Amygdala (tissue), 56 donors: ENCODE data around the gene HEMK1.

ENCODE experiments used
- DNase-seq, 56 donors: peaks; one replicate each; lab custom pipeline; 2025; lab: John Stamatoyannopoulos, UW

HEMK1 gene

GRCh38 chr3:50630394-50630793, 61.1 kb downstream of the HEMK1 start:
- DNase-seq = no peak

- no peak for DNase-seq
Measured at GRCh38 chr3:50630877-50631276, 61.6 kb downstream of the HEMK1 start.

GRCh38 chr3:50632450-50632849, 63.1 kb downstream of the HEMK1 start:
- no peak for DNase-seq

- no peak for DNase-seq
Measured at GRCh38 chr3:50633230-50633790, 64.0 kb downstream of the HEMK1 start.

GRCh38 chr3:50635066-50635465, 65.7 kb downstream of the HEMK1 start:
- DNase-seq = no peak

GRCh38 chr3:50637011-50637410, 67.7 kb downstream of the HEMK1 start:
- DNase-seq = no peak

- DNase-seq = no peak
Measured at GRCh38 chr3:50637945-50638344, 68.6 kb downstream of the HEMK1 start.

- no peak for DNase-seq
Measured at GRCh38 chr3:50639055-50639494, 69.8 kb downstream of the HEMK1 start.

- no peak for DNase-seq
Measured at GRCh38 chr3:50642382-50642781, 73.1 kb downstream of the HEMK1 start.

- peak in 12 of 56 donors; percentile 12 to 62 (median 30) for DNase-seq
Measured at GRCh38 chr3:50644561-50644960, 75.2 kb downstream of the HEMK1 start.

GRCh38 chr3:50645378-50645777, 76.1 kb downstream of the HEMK1 start:
- no peak for DNase-seq
